GM23338 (cell line): ENCODE results near the gene PPP2R3B. TPM values are rescaled to one million over a fixed set of nuclear protein-coding genes. Genes with fewer than 3 reads are reported as not detected.

Source experiments
- CREB1 ChIP-seq: fragments of 250-450 bp; sonication (Bioruptor Pico); IDR thresholded peaks from 2 replicates; pipeline ENCODE4 v1.5.0; 2020; ENCODE audit warnings: low read depth, mild to moderate bottlenecking, moderate library complexity
- EZH2 ChIP-seq: fragments of 200-600 bp; sonication (generic); IDR thresholded peaks from one replicate; pipeline ENCODE4 v1.8.0; 2017; ENCODE audit warnings: antibody characterized with exemption, mild to moderate bottlenecking, low read depth; ENCODE audit not compliant: unreplicated experiment
- EZH2phosphoT487 ChIP-seq: fragments of 200-600 bp; sonication (generic); IDR thresholded peaks from one replicate; pipeline ENCODE4 v1.8.1; 2018; ENCODE audit warnings: antibody characterized with exemption; ENCODE audit not compliant: unreplicated experiment
- JUNB ChIP-seq: IDR thresholded peaks from one replicate; pipeline ENCODE4 v1.6.1; 2016; ENCODE audit warnings: antibody characterized with exemption; ENCODE audit not compliant: unreplicated experiment
- NANOG ChIP-seq: IDR thresholded peaks from 2 replicates; pipeline ENCODE4 v1.6.1; 2016; ENCODE audit warnings: antibody characterized with exemption, borderline replicate concordance
- STAT1 ChIP-seq: IDR thresholded peaks from one replicate; pipeline ENCODE4 v1.6.1; 2016; ENCODE audit warnings: antibody characterized with exemption; ENCODE audit not compliant: unreplicated experiment
- ZNF114 ChIP-seq: fragments of 250-450 bp; sonication (Bioruptor Pico); IDR thresholded peaks from 2 replicates; pipeline ENCODE4 v1.5.0; 2020; ENCODE audit warnings: mild to moderate bottlenecking, moderate library complexity
- ZNF331 ChIP-seq: fragments of 250-450 bp; sonication (Bioruptor Pico); IDR thresholded peaks from 2 replicates; pipeline ENCODE4 v1.5.0; 2020; ENCODE audit warnings: low read depth, mild to moderate bottlenecking, moderate library complexity
- polyA plus RNA-seq: library from polyadenylated mRNA; unstranded; fragments of >200 nt; fragmentation: Nextera tagmentation; extraction: Ambion mirVana; gene quantifications from 2 replicates; pipeline ENCODE4 v1.2.1, GENCODE V29; 2016
- total RNA-seq: library from RNA; depleted of rRNA; stranded (reverse); fragments of >200 nt; shearing (Covaris generic); gene quantifications from 2 replicates; pipeline ENCODE4 v1.2.3, GENCODE V29; 2014
- TF ChIP-seq, protein P1 (sequence below): fragments of 250-450 bp; sonication (Bioruptor Pico); IDR thresholded peaks from 2 replicates; pipeline ENCODE4 v1.5.0; 2020; ENCODE audit warnings: mild to moderate bottlenecking, moderate library complexity
- TF ChIP-seq, protein P2 (sequence below): IDR thresholded peaks from 2 replicates; pipeline ENCODE4 v1.6.1; 2016; ENCODE audit warnings: antibody characterized with exemption
- TF ChIP-seq, protein P3 (sequence below): IDR thresholded peaks from one replicate; pipeline ENCODE4 v1.6.1; 2018; ENCODE audit warnings: antibody characterized with exemption; ENCODE audit not compliant: unreplicated experiment

The PPP2R3B gene
- total and polyA plus RNA-seq, 2 experiments from 2014 or later: 50.1 to 104 TPM

DNA sequence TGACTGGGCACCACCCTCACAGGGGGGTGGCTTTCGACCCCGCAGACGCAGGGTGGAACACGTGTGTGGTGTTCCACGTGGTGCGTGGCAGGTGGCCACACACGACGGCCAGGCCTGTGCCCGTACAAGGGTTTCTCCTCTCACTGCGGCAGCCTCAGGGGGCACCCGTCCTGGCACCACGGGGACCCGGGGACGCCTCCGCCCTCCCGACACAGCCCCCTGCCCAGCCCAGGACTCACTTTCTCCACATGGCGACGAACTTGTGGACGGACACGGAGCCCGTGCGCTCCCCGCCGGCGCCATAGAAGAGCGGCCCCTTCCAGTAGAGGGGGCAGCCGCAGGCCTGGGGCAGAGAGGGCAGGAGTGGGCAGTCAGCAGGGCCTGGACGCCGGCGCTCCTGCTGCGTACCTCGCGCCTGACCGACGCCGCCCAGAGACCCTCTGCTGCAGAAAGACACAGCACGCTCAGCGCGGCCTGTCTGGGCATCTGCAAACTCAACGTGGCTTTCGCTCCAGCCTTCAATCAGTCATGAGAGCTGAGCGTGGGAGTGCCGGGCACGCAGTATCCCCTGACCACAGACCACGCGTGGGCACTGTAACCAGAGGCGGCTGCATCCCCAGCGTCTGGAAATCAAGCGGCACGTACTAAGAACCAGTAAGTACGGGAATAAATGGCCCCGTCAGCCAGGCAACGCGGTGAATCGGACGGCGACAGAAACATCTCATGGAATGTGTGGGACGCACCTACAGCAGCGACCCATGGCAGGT lies 39.2 kb downstream of the PPP2R3B start (continued):
- TF ChIP-seq, protein P1, sequence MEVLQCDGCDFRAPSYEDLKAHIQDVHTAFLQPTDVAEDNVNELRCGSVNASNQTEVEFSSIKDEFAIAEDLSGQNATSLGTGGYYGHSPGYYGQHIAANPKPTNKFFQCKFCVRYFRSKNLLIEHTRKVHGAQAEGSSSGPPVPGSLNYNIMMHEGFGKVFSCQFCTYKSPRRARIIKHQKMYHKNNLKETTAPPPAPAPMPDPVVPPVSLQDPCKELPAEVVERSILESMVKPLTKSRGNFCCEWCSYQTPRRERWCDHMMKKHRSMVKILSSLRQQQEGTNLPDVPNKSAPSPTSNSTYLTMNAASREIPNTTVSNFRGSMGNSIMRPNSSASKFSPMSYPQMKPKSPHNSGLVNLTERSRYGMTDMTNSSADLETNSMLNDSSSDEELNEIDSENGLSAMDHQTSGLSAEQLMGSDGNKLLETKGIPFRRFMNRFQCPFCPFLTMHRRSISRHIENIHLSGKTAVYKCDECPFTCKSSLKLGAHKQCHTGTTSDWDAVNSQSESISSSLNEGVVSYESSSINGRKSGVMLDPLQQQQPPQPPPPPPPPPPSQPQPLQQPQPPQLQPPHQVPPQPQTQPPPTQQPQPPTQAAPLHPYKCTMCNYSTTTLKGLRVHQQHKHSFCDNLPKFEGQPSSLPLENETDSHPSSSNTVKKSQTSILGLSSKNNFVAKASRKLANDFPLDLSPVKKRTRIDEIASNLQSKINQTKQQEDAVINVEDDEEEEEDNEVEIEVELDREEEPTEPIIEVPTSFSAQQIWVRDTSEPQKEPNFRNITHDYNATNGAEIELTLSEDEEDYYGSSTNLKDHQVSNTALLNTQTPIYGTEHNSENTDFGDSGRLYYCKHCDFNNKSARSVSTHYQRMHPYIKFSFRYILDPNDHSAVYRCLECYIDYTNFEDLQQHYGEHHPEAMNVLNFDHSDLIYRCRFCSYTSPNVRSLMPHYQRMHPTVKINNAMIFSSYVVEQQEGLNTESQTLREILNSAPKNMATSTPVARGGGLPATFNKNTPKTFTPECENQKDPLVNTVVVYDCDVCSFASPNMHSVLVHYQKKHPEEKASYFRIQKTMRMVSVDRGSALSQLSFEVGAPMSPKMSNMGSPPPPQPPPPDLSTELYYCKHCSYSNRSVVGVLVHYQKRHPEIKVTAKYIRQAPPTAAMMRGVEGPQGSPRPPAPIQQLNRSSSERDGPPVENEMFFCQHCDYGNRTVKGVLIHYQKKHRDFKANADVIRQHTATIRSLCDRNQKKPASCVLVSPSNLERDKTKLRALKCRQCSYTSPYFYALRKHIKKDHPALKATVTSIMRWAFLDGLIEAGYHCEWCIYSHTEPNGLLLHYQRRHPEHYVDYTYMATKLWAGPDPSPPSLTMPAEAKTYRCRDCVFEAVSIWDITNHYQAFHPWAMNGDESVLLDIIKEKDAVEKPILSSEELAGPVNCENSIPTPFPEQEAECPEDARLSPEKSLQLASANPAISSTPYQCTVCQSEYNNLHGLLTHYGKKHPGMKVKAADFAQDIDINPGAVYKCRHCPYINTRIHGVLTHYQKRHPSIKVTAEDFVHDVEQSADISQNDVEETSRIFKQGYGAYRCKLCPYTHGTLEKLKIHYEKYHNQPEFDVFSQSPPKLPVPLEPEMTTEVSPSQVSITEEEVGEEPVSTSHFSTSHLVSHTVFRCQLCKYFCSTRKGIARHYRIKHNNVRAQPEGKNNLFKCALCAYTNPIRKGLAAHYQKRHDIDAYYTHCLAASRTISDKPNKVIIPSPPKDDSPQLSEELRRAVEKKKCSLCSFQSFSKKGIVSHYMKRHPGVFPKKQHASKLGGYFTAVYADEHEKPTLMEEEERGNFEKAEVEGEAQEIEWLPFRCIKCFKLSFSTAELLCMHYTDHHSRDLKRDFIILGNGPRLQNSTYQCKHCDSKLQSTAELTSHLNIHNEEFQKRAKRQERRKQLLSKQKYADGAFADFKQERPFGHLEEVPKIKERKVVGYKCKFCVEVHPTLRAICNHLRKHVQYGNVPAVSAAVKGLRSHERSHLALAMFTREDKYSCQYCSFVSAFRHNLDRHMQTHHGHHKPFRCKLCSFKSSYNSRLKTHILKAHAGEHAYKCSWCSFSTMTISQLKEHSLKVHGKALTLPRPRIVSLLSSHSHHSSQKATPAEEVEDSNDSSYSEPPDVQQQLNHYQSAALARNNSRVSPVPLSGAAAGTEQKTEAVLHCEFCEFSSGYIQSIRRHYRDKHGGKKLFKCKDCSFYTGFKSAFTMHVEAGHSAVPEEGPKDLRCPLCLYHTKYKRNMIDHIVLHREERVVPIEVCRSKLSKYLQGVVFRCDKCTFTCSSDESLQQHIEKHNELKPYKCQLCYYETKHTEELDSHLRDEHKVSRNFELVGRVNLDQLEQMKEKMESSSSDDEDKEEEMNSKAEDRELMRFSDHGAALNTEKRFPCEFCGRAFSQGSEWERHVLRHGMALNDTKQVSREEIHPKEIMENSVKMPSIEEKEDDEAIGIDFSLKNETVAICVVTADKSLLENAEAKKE (CRISPR knock-in tag): no peak
- TF ChIP-seq ZNF331 (CRISPR knock-in tag) (no peak), EZH2phosphoT487 (no peak), ZNF114 (CRISPR knock-in tag) (no peak), JUNB (no peak), NANOG (no peak), CREB1 (CRISPR knock-in tag) (no peak), STAT1 (no peak), EZH2 (no peak)
- TF ChIP-seq, protein P2, sequence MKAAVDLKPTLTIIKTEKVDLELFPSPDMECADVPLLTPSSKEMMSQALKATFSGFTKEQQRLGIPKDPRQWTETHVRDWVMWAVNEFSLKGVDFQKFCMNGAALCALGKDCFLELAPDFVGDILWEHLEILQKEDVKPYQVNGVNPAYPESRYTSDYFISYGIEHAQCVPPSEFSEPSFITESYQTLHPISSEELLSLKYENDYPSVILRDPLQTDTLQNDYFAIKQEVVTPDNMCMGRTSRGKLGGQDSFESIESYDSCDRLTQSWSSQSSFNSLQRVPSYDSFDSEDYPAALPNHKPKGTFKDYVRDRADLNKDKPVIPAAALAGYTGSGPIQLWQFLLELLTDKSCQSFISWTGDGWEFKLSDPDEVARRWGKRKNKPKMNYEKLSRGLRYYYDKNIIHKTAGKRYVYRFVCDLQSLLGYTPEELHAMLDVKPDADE: no peak
- TF ChIP-seq, protein P3, sequence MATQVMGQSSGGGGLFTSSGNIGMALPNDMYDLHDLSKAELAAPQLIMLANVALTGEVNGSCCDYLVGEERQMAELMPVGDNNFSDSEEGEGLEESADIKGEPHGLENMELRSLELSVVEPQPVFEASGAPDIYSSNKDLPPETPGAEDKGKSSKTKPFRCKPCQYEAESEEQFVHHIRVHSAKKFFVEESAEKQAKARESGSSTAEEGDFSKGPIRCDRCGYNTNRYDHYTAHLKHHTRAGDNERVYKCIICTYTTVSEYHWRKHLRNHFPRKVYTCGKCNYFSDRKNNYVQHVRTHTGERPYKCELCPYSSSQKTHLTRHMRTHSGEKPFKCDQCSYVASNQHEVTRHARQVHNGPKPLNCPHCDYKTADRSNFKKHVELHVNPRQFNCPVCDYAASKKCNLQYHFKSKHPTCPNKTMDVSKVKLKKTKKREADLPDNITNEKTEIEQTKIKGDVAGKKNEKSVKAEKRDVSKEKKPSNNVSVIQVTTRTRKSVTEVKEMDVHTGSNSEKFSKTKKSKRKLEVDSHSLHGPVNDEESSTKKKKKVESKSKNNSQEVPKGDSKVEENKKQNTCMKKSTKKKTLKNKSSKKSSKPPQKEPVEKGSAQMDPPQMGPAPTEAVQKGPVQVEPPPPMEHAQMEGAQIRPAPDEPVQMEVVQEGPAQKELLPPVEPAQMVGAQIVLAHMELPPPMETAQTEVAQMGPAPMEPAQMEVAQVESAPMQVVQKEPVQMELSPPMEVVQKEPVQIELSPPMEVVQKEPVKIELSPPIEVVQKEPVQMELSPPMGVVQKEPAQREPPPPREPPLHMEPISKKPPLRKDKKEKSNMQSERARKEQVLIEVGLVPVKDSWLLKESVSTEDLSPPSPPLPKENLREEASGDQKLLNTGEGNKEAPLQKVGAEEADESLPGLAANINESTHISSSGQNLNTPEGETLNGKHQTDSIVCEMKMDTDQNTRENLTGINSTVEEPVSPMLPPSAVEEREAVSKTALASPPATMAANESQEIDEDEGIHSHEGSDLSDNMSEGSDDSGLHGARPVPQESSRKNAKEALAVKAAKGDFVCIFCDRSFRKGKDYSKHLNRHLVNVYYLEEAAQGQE: no peak
